Glutamatergic neuron (in vitro differentiated cells): Measurements from ENCODE around the gene CNOT4. TPM values are rescaled to one million over a fixed set of nuclear protein-coding genes. Genes with fewer than 3 reads are reported as not detected.
"Not testable (repeated sequence)": the region's sequence is repeated elsewhere in the genome, so short reads cannot be mapped to it uniquely, and the experiment has no call there.

ENCODE experiments used
- DNase-seq: peaks from one replicate; pipeline ENCODE4 v3.0.0; 2022
- H3K27ac Mint-ChIP-seq: one replicate; pipeline ENCODE4 v1.8.0; 2020; ENCODE audit warnings: mild to moderate bottlenecking, mixed read lengths, inconsistent platforms; ENCODE audit not compliant: unreplicated experiment
- H3K27me3 Mint-ChIP-seq: one replicate; pipeline ENCODE4 v1.8.0; 2020; ENCODE audit warnings: mild to moderate bottlenecking, moderate library complexity, mixed read lengths, inconsistent platforms; ENCODE audit not compliant: unreplicated experiment
- H3K36me3 Mint-ChIP-seq: one replicate; pipeline ENCODE4 v1.8.0; 2020; ENCODE audit warnings: mild to moderate bottlenecking, mixed read lengths, inconsistent platforms; ENCODE audit not compliant: unreplicated experiment
- H3K4me1 Mint-ChIP-seq: one replicate; pipeline ENCODE4 v1.8.0; 2020; ENCODE audit warnings: mild to moderate bottlenecking, low read depth, mixed read lengths, inconsistent platforms; ENCODE audit not compliant: unreplicated experiment
- H3K4me3 Mint-ChIP-seq: one replicate; pipeline ENCODE4 v1.8.0; 2020; ENCODE audit warnings: mild to moderate bottlenecking, mixed read lengths, inconsistent platforms; ENCODE audit not compliant: unreplicated experiment
- H3K9me3 Mint-ChIP-seq: one replicate; pipeline ENCODE4 v1.8.0; 2020; ENCODE audit warnings: mild to moderate bottlenecking, moderate library complexity, mixed read lengths, inconsistent platforms; ENCODE audit not compliant: unreplicated experiment
- CTCF ChIP-seq: fragments of 200-600 bp; sonication (generic); IDR thresholded peaks from one replicate; pipeline ENCODE4 v1.5.0; 2021; ENCODE audit not compliant: partially characterized antibody, unreplicated experiment
- total RNA-seq: library from RNA; stranded (reverse); fragmentation: NEBNext Ultra II Directional; extraction: Animal tissue kit (Norgen Biotek cat#: 25700); gene quantifications from one replicate; pipeline ENCODE4 v1.2.1, GENCODE V29; 2021; ENCODE audit not compliant: unreplicated experiment

CNOT4 gene
- total RNA-seq, 1 donor from 2014 or later: 25.3 TPM

GRCh38 chr7:135481598-135481979 lies 28.3 kb downstream of the CNOT4 start:
- no peak overlapping the region for H3K27ac Mint-ChIP-seq
- no peak for TF ChIP-seq CTCF
- no peak for DNase-seq
- H3K4me3 Mint-ChIP-seq: no peak overlapping the region
- H3K27me3 Mint-ChIP-seq: peaks cover 1% of the 10 kb centered on the region
- peaks cover 2% of the 10 kb centered on the region for H3K9me3 Mint-ChIP-seq
- H3K36me3 Mint-ChIP-seq: no peaks in the 10 kb centered on the region
- H3K4me1 Mint-ChIP-seq: peaks cover 5% of the 10 kb centered on the region

- no peak for TF ChIP-seq CTCF
- Mint-ChIP-seq H3K4me3 (no peak overlapping the region), H3K27ac (no peak overlapping the region), H3K36me3 (no peaks in the 10 kb centered on the region), H3K27me3 (peaks cover 1% of the 10 kb centered on the region), H3K9me3 (peaks cover 2% of the 10 kb centered on the region), H3K4me1 (peaks cover 5% of the 10 kb centered on the region)
- DNase-seq: no peak
Measured at GRCh38 chr7:135480966-135481597, 28.8 kb downstream of the CNOT4 start.

- Mint-ChIP-seq H3K4me1 (no peaks in the 10 kb centered on the region), H3K9me3 (no peaks in the 10 kb centered on the region), H3K27me3 (peaks cover 4% of the 10 kb centered on the region), H3K27ac (no peak overlapping the region), H3K36me3 (no peaks in the 10 kb centered on the region), H3K4me3 (no peak overlapping the region)
- no peak for TF ChIP-seq CTCF
- DNase-seq: no peak
Measured at GRCh38 chr7:135475521-135475920, 34.4 kb downstream of the CNOT4 start.

- H3K27ac Mint-ChIP-seq, H3K27me3 Mint-ChIP-seq, H3K9me3 Mint-ChIP-seq, DNase-seq, H3K36me3 Mint-ChIP-seq, H3K4me1 Mint-ChIP-seq, H3K4me3 Mint-ChIP-seq: not testable (repeated sequence)
Measured at GRCh38 chr7:135469705-135470104, 40.2 kb downstream of the CNOT4 start.

- Mint-ChIP-seq H3K27me3 (peaks cover 2% of the 10 kb centered on the region), H3K9me3 (no peaks in the 10 kb centered on the region), H3K36me3 (no peaks in the 10 kb centered on the region), H3K4me3 (no peak overlapping the region), H3K27ac (no peak overlapping the region), H3K4me1 (no peaks in the 10 kb centered on the region)
- no peak for TF ChIP-seq CTCF
- DNase-seq: no peak
Measured at GRCh38 chr7:135467207-135467711, 42.6 kb downstream of the CNOT4 start.
